ENCODE results near the gene ABCA2. TPM values are rescaled to one million over a fixed set of nuclear protein-coding genes. Genes with fewer than 3 reads are reported as not detected.

ABCA2 gene
- total RNA-seq, 1 donor from 2014 or later = 62.4 TPM

GRCh38 chr9:137054932-137055384 lies 26.9 kb upstream of the ABCA2 start:
- TF ChIP-seq CTCF (IDR thresholded peaks at IDR 0.05) = no peak
- no peaks in the 10 kb centered on the region for H3K9me3 Mint-ChIP-seq (ENCODE audit: low read depth)
- H3K4me1 Mint-ChIP-seq (ENCODE audit: low read depth) = peaks cover 9% of the 10 kb centered on the region
- H3K36me3 Mint-ChIP-seq (ENCODE audit: low read depth) = no peaks in the 10 kb centered on the region
- peaks cover 4% of the 10 kb centered on the region for H3K27me3 Mint-ChIP-seq (ENCODE audit: low read depth)
- DNase-seq (ENCODE audit: low spot score) = no peak
- no peak overlapping the region for H3K27ac Mint-ChIP-seq (ENCODE audit: unreplicated experiment)
- no peak overlapping the region for H3K4me3 Mint-ChIP-seq (ENCODE audit: unreplicated experiment)

DNA sequence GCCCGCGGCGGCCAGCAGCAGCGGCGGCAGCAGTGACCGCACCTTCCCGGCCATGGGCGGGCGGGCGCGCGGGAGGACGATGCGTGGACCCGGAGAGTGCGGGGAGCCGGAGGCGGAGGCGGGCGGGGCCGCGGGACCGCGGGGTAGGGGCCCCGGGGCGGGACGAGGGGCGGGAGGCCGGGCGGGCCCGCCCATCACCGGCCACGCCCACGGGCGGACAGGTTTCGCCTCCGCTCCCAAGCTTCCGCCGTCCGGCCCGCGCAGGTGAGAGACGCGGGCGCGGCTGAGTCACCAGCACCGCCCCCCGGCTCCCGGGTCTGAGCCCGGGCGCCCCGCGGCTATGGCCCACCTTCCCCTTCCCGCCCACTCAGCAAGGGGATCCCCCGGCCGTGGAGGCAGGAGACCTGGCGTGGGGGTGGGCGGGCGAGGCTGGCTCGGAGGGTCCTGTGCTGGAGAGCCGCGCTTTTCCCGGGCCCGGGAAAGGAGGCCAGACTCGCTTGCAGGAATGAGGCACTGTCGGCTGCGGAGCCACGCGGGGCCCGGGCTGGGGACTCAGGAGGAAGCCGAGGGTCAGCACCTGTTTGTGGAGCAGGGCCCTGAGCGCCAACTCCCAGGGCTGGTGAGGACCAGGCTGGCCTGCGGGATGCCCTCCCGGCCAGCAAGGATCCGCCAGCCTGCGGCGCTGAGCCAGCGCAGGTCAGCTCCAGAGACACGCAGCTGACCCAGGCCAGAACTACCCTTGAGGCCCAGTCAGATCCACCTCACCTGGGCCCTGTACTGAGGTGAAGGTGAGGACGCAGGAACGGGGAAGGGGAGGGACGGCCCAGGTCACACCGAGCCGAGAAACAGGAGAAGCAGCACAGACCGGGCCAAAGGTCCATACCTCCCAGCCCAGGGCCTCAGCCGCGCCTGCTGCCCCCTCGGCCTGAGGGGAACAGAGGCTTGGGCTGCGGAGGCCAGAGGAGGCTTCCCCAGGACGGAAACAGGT lies 26.2 kb upstream of the ABCA2 start, which contains the start of gene ENTPD2:
Gene ENTPD2 (minus strand): TSS at position 118 of the 988 bp plus-strand sequence. CDS start 64 bp downstream, at position 54.
- Mint-ChIP-seq H3K4me1 (ENCODE audit: low read depth) (peaks cover 9% of the 10 kb centered on the region), H3K27ac (ENCODE audit: unreplicated experiment) (no peak within 1 kb of the TSS), H3K9me3 (ENCODE audit: low read depth) (no peaks in the 10 kb centered on the region), H3K4me3 (ENCODE audit: unreplicated experiment) (no peak within 1 kb of the TSS), H3K36me3 (ENCODE audit: low read depth) (no peaks in the 10 kb centered on the region), H3K27me3 (ENCODE audit: low read depth) (peaks cover 11% of the 10 kb centered on the region)
- no peak for DNase-seq (ENCODE audit: low spot score)
- TF ChIP-seq CTCF (IDR thresholded peaks at IDR 0.05) = no peak

DNA sequence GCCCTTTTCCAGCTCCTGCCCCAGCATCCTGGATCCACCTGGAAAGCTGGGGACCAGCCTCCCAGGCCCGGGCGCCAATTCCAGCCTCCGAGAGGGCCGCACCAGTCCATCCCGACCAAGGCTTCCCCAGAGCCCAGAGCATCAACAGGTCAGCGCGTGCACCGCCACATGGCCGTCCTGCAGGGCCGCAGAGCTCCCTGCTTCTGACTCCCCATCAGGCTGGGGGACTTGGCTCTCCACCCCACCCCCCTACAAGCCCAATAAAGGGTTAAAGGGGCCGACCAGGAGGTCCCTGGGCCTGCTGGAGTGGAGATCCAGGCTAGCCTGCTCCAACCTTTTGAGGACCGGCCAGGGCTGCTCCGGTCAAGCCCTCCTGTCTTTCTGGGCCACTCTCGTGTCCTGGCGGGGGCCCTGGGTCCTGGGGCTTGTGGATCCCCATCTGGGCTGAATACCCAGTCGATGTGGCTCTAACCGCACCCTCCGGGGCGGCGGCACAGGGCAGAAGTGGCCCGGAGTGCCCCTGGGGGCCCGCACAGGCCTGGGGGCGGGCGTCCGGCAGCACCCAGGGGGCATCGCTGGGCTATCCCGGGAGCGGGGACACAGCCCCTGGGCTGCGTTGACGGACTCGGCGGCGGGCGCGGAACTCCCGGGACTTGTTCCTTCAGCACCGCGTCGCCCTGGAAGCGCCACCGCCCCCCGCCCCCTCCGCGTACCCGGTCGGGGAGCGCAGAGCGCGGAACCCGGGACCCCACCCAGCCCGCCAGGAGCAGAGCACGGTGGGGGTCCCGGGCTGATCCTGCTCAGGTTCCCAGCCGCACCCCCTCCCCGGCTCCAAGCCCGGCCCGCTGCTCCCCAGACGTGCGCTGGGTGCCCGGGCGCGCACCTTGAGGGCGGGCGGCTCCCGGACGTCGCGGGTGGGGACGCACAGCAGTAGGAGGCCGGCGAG lies 25.2 kb upstream of the ABCA2 start:
- Mint-ChIP-seq H3K36me3 (ENCODE audit: low read depth) (no peaks in the 10 kb centered on the region), H3K4me3 (ENCODE audit: unreplicated experiment) (no peak overlapping the region), H3K27me3 (ENCODE audit: low read depth) (peaks cover 11% of the 10 kb centered on the region), H3K27ac (ENCODE audit: unreplicated experiment) (no peak overlapping the region), H3K9me3 (ENCODE audit: low read depth) (no peaks in the 10 kb centered on the region), H3K4me1 (ENCODE audit: low read depth) (peaks cover 9% of the 10 kb centered on the region)
- no peak for TF ChIP-seq CTCF (IDR thresholded peaks at IDR 0.05)
- DNase-seq (ENCODE audit: low spot score) = no peak

DNA sequence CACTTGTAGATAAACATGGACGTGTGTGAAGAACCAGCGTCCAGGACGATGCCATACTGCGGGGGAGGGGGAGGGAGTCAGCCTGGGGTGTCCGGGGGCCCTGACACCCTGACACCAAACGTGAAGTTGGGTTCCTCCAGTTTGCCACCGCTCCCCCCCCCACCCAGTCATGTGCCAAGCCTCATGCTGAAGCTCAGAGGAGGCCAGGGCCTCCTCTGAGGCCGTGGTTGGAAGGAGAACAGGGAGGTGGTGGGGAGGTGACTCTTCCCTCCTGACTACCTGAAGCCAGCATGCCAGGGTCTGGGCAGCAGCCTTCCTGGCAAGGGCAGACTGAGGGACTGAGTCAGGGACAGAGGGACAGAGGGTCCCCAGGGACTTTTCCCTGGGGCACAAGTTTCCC lies 24.3 kb upstream of the ABCA2 start:
- H3K36me3 Mint-ChIP-seq (ENCODE audit: low read depth) = no peaks in the 10 kb centered on the region
- no peak overlapping the region for H3K27ac Mint-ChIP-seq (ENCODE audit: unreplicated experiment)
- H3K9me3 Mint-ChIP-seq (ENCODE audit: low read depth) = no peaks in the 10 kb centered on the region
- H3K4me1 Mint-ChIP-seq (ENCODE audit: low read depth) = peaks cover 7% of the 10 kb centered on the region
- TF ChIP-seq CTCF (IDR thresholded peaks at IDR 0.05) = no peak
- DNase-seq (ENCODE audit: low spot score) = no peak
- no peak overlapping the region for H3K4me3 Mint-ChIP-seq (ENCODE audit: unreplicated experiment)
- H3K27me3 Mint-ChIP-seq (ENCODE audit: low read depth) = peaks cover 11% of the 10 kb centered on the region

Measured in chondrocyte (in vitro differentiated cells).